Lower leg skin (tissue), 4 donors: ENCODE results near the gene PSPN. TPM values are rescaled to one million over a fixed set of nuclear protein-coding genes. Genes with fewer than 3 reads are reported as not detected.

Experiments used
- DNase-seq, 2 donors: peaks; one replicate each; pipeline ENCODE4 v3.0.0-alpha.2; 2019; ENCODE audit warnings: low spot score in 2 of 2
- H3K4me3 ChIP-seq: fragments of 200-600 bp; sonication (generic); 2 replicates; pipeline ENCODE4 v1.5.1; 2017; ENCODE audit warnings: mild to moderate bottlenecking, low read depth; ENCODE audit not compliant: poor library complexity, severe bottlenecking
- CTCF ChIP-seq, 3 donors: fragments of 450-650 bp; IDR thresholded peaks; one replicate each; pipeline ENCODE4 v1.5.1; 2016; ENCODE audit warnings: antibody characterized with exemption in 3 of 3, mild to moderate bottlenecking in 3 of 3, moderate library complexity in 2 of 3
- POLR2A ChIP-seq, 2 donors: fragments of 450-650 bp; IDR thresholded peaks; one replicate each; pipeline ENCODE4 v1.6.1; 2016 to 2017; ENCODE audit warnings: antibody characterized with exemption in 2 of 2, mild to moderate bottlenecking in 1 of 2, moderate library complexity in 1 of 2
- WGBS, 2 donors: methylation state at CpG; one replicate each; pipeline ENCODE4 v1.1.5; 2018; 5-methylcytosine and 5-hydroxymethylcytosine counted together
- intact Hi-C: fragments of 100-400 bp; cut with DNase I; formaldehyde crosslinking; loops from one replicate; pipeline ENCODE4 v1.15.0; 2023; ENCODE audit warnings: low total_unique reads
- total RNA-seq, 4 donors: library from RNA; depleted of rRNA; stranded (reverse); fragments of >200 nt; gene quantifications; one replicate each; pipeline ENCODE4 v1.1.0, GENCODE V29; 2016

PSPN gene
- total RNA-seq, 4 donors from 2014 or later = 0.47 to 0.68 (median 0.62) TPM

GRCh38 chr19:6414793-6415590 lies 39.3 kb upstream of the PSPN start:
- TF ChIP-seq CTCF (IDR thresholded peaks at IDR 0.05) (no peak), POLR2A (IDR thresholded peaks at IDR 0.05) (no peak)
- intact Hi-C loops = no loop called here
- WGBS, 2 donors = 95% methylated on average over 38 to 47 of the region's 47 CpGs
- H3K4me3 ChIP-seq = no peak overlapping the region
- DNase-seq = no peak

GRCh38 chr19:6413721-6414643 lies 38.2 kb upstream of the PSPN start:
- TF ChIP-seq CTCF (IDR thresholded peaks at IDR 0.05) (no peak), POLR2A (IDR thresholded peaks at IDR 0.05) (no peak)
- 70 to 73% methylated on average over 42 of the region's 42 CpGs for WGBS, 2 donors
- DNase-seq = no peak
- no peak overlapping the region for H3K4me3 ChIP-seq
- intact Hi-C loops = no loop called here

DNA sequence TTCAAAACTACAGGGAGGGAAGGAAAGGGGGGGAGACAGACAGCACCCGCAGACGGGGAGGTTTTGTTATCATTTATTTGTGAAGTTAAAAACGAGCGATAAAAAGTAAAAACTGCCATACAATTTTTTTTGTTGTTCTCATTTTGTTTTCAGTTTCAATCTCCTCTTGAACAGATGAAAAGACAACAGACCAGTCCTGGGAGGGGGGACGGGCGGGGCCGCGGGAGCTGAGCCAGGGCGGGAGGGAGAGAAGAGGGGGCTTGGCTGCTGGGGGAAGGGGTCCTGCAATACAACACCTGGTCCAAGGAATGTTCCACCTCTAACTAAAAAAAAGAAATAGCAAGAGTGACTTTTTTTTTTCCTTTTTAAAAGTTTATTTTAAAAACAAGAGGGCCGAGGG lies 37.6 kb upstream of the PSPN start:
- intact Hi-C loops = no loop called here
- TF ChIP-seq CTCF (IDR thresholded peaks at IDR 0.05) (no peak), POLR2A (IDR thresholded peaks at IDR 0.05) (no peak)
- 56 to 61% methylated on average over 10 of the region's 10 CpGs for WGBS, 2 donors
- no peak overlapping the region for H3K4me3 ChIP-seq
- no peak for DNase-seq

- intact Hi-C loops = no loop called here
- 57 to 71% methylated on average over 12 to 14 of the region's 15 CpGs for WGBS, 2 donors
- no peak for DNase-seq
- TF ChIP-seq CTCF (IDR thresholded peaks at IDR 0.05) (no peak), POLR2A (IDR thresholded peaks at IDR 0.05) (no peak)
- no peak overlapping the region for H3K4me3 ChIP-seq
Observed at GRCh38 chr19:6412447-6413091, 36.8 kb upstream of the PSPN start.

DNA sequence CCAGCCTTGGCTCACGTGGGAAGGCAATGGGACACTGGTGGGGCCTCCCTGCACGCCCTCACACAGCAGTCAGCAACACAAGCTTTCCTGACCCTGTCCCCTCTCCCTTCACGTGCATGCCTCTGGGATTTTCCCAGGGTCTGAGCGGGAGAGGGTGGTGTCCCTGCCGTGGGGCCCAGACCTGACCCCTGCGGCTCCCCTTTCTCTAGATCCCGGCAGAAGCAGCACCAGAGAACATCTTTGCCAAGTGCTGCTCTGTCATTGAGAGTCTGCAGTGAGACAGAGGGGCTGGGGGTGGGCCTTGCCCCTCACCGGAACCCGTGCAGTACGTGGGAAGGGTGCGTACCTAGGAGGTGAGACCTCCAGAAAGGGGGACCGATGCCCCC lies 36.3 kb upstream of the PSPN start:
- no peak overlapping the region for H3K4me3 ChIP-seq
- DNase-seq = no peak
- TF ChIP-seq POLR2A (IDR thresholded peaks at IDR 0.05) (no peak), CTCF (IDR thresholded peaks at IDR 0.05) (no peak)
- 62 to 75% methylated on average over 12 of the region's 12 CpGs for WGBS, 2 donors
- intact Hi-C loops = no loop called here
